ENCODE results near the gene TBCEL.

Gene TBCEL

GRCh38 chr11:121138259-121138658, 114.4 kb downstream of the TBCEL start:
- no peak for DNase-seq (ENCODE audit: low read depth in 3 of 3)

DNA sequence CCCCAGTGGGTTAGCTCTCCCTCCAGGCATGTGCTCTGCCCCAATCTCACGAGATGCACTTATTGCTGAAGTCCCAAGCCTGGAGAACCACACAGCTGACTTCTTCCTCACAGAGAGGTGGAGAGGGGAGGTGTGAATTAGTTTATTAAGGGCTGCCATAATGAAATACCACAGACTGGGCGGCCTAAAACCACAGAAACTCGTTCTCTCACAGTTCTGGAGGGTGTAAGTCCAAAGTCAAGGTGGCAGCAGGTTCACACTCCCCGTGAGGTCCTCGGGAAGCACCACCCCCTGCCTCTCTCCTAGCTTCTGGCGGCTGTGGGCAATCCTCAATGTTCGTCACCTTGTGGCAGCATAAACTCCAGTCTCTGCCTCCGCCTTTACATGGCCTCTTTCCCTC, 116.5 kb downstream of the TBCEL start:
- no peak for DNase-seq (ENCODE audit: low read depth in 3 of 3)
